GM18505 (cell line): ENCODE results near the gene CRYM.
"Not testable (repeated sequence)": the region's sequence is repeated elsewhere in the genome, so short reads cannot be mapped to it uniquely, and the experiment has no call there.

ENCODE experiments used
- ATAC-seq: cut with Tn5 transposase; IDR thresholded peaks from one replicate; pipeline ENCODE4 v1.9.1; 2021; ENCODE audit not compliant: unreplicated experiment
- POLR2A ChIP-seq: IDR thresholded peaks from 4 replicates; pipeline ENCODE4 v1.6.1; 2011; ENCODE audit warnings: borderline replicate concordance; ENCODE audit not compliant: insufficient read depth, insufficient read length; ENCODE audit errors: extremely low read depth

The CRYM gene

GRCh38 chr16:21300309-21301167 is 22.4 kb upstream of the CRYM start:
- ATAC-seq, result peak; percentile 56
- TF ChIP-seq POLR2A, result peak; percentile 12

GRCh38 chr16:21289789-21290188 is 11.7 kb upstream of the CRYM start:
- ATAC-seq, result not testable (repeated sequence)

- TF ChIP-seq POLR2A, result no peak
- ATAC-seq, result no peak
These were observed 7.2 kb upstream of the CRYM start for GRCh38 chr16:21285314-21285713.

- no peak for ATAC-seq
- no peak for TF ChIP-seq POLR2A
These were observed 6.3 kb upstream of the CRYM start for GRCh38 chr16:21284414-21284813.

- ATAC-seq, result no peak
- no peak for TF ChIP-seq POLR2A
These were observed 5.6 kb upstream of the CRYM start for GRCh38 chr16:21283521-21284289.

GRCh38 chr16:21281698-21282389 is 3.8 kb upstream of the CRYM start:
- no peak for TF ChIP-seq POLR2A
- ATAC-seq, result no peak

GRCh38 chr16:21279501-21279900 is 1.4 kb upstream of the CRYM start:
- no peak for TF ChIP-seq POLR2A
- ATAC-seq, result no peak

GRCh38 chr16:21277045-21277926 is 804 bp downstream of the CRYM start:
- TF ChIP-seq POLR2A, result no peak
- no peak for ATAC-seq

GRCh38 chr16:21276090-21276489 is 2.0 kb downstream of the CRYM start:
- TF ChIP-seq POLR2A, result no peak
- no peak for ATAC-seq

GRCh38 chr16:21275529-21275928 is 2.6 kb downstream of the CRYM start:
- TF ChIP-seq POLR2A, result no peak
- no peak for ATAC-seq

- TF ChIP-seq POLR2A, result no peak
- ATAC-seq, result no peak
These were observed 3.8 kb downstream of the CRYM start for GRCh38 chr16:21274172-21274726.

GRCh38 chr16:21272763-21273162 is 5.3 kb downstream of the CRYM start:
- ATAC-seq, result not testable (repeated sequence)
